Activated naive CD8-positive, alpha-beta T cell treated with anti-CD3 and anti-CD28 coated beads, Interleukin-2, amount 50 U/mL, for 24 hours (primary cell): ENCODE measurements around the gene EVA1A.

Source experiments
- ATAC-seq: fragments of 150-1000 bp; cut with Tn5 transposase; one replicate; pipeline ENCODE4 v1.10.0; 2021
- DNase-seq: peaks from one replicate; pipeline ENCODE4 v3.0.0; 2021
- H3K27ac Mint-ChIP-seq: one replicate; pipeline ENCODE4 v1.8.0; 2021; ENCODE audit warnings: mild to moderate bottlenecking, mixed read lengths
- H3K27me3 Mint-ChIP-seq: one replicate; pipeline ENCODE4 v1.8.0; 2021; ENCODE audit warnings: mixed read lengths
- H3K36me3 Mint-ChIP-seq: one replicate; pipeline ENCODE4 v1.8.0; 2021; ENCODE audit warnings: low read depth, mixed read lengths
- H3K4me1 Mint-ChIP-seq: one replicate; pipeline ENCODE4 v1.8.0; 2021; ENCODE audit warnings: mixed read lengths
- H3K4me3 Mint-ChIP-seq: one replicate; pipeline ENCODE4 v1.8.0; 2021; ENCODE audit warnings: mild to moderate bottlenecking, moderate library complexity, mixed read lengths
- H3K9me3 Mint-ChIP-seq: one replicate; pipeline ENCODE4 v1.8.0; 2021; ENCODE audit warnings: mixed read lengths

Gene EVA1A

GRCh38 chr2:75513616-75514170, 47.0 kb downstream of the EVA1A start:
- Mint-ChIP-seq H3K27me3 (peaks cover 3% of the 10 kb centered on the region), H3K4me1 (no peaks in the 10 kb centered on the region), H3K36me3 (peaks cover 1% of the 10 kb centered on the region), H3K27ac (no peak overlapping the region), H3K4me3 (no peak overlapping the region), H3K9me3 (peaks cover 19% of the 10 kb centered on the region)
- DNase-seq (no peak), ATAC-seq (no peak)

GRCh38 chr2:75512455-75513212, 48.1 kb downstream of the EVA1A start:
- H3K36me3 Mint-ChIP-seq = peaks cover 1% of the 10 kb centered on the region
- no peak for DNase-seq
- peaks cover 21% of the 10 kb centered on the region for H3K9me3 Mint-ChIP-seq
- H3K27me3 Mint-ChIP-seq = peaks cover 3% of the 10 kb centered on the region
- H3K27ac Mint-ChIP-seq = no peak overlapping the region
- no peak for ATAC-seq
- H3K4me3 Mint-ChIP-seq = no peak overlapping the region
- no peaks in the 10 kb centered on the region for H3K4me1 Mint-ChIP-seq

GRCh38 chr2:75506101-75506697, 54.5 kb downstream of the EVA1A start:
- DNase-seq (no peak), ATAC-seq (no peak)
- Mint-ChIP-seq H3K4me3 (no peak overlapping the region), H3K4me1 (no peaks in the 10 kb centered on the region), H3K27me3 (peaks cover 6% of the 10 kb centered on the region), H3K9me3 (peaks cover 5% of the 10 kb centered on the region), H3K36me3 (no peaks in the 10 kb centered on the region), H3K27ac (no peak overlapping the region)

- ATAC-seq = no peak
- Mint-ChIP-seq H3K4me1 (no peaks in the 10 kb centered on the region), H3K27me3 (peaks cover 8% of the 10 kb centered on the region), H3K9me3 (peaks cover 5% of the 10 kb centered on the region), H3K4me3 (no peak overlapping the region), H3K36me3 (no peaks in the 10 kb centered on the region), H3K27ac (no peak overlapping the region)
- DNase-seq = no peak
These were observed 55.7 kb downstream of the EVA1A start for GRCh38 chr2:75505012-75505411.

- Mint-ChIP-seq H3K27ac (no peak overlapping the region), H3K36me3 (no peaks in the 10 kb centered on the region), H3K4me3 (no peak overlapping the region), H3K4me1 (no peaks in the 10 kb centered on the region), H3K9me3 (no peaks in the 10 kb centered on the region), H3K27me3 (peaks cover 7% of the 10 kb centered on the region)
- DNase-seq = no peak
- ATAC-seq = no peak
These were observed 57.6 kb downstream of the EVA1A start for GRCh38 chr2:75503048-75503607.

GRCh38 chr2:75500633-75501032, 60.1 kb downstream of the EVA1A start:
- Mint-ChIP-seq H3K4me1 (no peaks in the 10 kb centered on the region), H3K27ac (no peak overlapping the region)

GRCh38 chr2:75499534-75499933, 61.2 kb downstream of the EVA1A start:
- no peaks in the 10 kb centered on the region for H3K4me1 Mint-ChIP-seq
- no peak overlapping the region for H3K4me3 Mint-ChIP-seq
- H3K36me3 Mint-ChIP-seq = no peaks in the 10 kb centered on the region
- no peaks in the 10 kb centered on the region for H3K9me3 Mint-ChIP-seq
- no peak for ATAC-seq
- DNase-seq = no peak
- H3K27ac Mint-ChIP-seq = no peak overlapping the region
- peaks cover 11% of the 10 kb centered on the region for H3K27me3 Mint-ChIP-seq

More at GRCh38 chr2:75500633-75501032, 60.1 kb downstream of the EVA1A start:
- DNase-seq = no peak
- Mint-ChIP-seq H3K4me3 (no peak overlapping the region), H3K36me3 (no peaks in the 10 kb centered on the region), H3K9me3 (no peaks in the 10 kb centered on the region), H3K27me3 (peaks cover 9% of the 10 kb centered on the region)
- no peak for ATAC-seq

GRCh38 chr2:75498907-75499306, 61.8 kb downstream of the EVA1A start:
- H3K36me3 Mint-ChIP-seq = no peaks in the 10 kb centered on the region
- H3K9me3 Mint-ChIP-seq = no peaks in the 10 kb centered on the region
- no peak for DNase-seq
- ATAC-seq = no peak
- no peaks in the 10 kb centered on the region for H3K4me1 Mint-ChIP-seq
- H3K4me3 Mint-ChIP-seq = no peak overlapping the region
- no peak overlapping the region for H3K27ac Mint-ChIP-seq
- peaks cover 10% of the 10 kb centered on the region for H3K27me3 Mint-ChIP-seq

GRCh38 chr2:75497256-75497655, 63.5 kb downstream of the EVA1A start:
- DNase-seq (no peak), ATAC-seq (no peak)
- no peaks in the 10 kb centered on the region for H3K4me1 Mint-ChIP-seq
- peaks cover 8% of the 10 kb centered on the region for H3K27me3 Mint-ChIP-seq
- H3K9me3 Mint-ChIP-seq = no peaks in the 10 kb centered on the region
- H3K4me3 Mint-ChIP-seq = no peak overlapping the region
- H3K27ac Mint-ChIP-seq = no peak overlapping the region
- H3K36me3 Mint-ChIP-seq = no peaks in the 10 kb centered on the region

- peaks cover 8% of the 10 kb centered on the region for H3K27me3 Mint-ChIP-seq
- ATAC-seq (no peak), DNase-seq (no peak)
- H3K4me1 Mint-ChIP-seq = no peaks in the 10 kb centered on the region
- no peak overlapping the region for H3K27ac Mint-ChIP-seq
- H3K4me3 Mint-ChIP-seq = no peak overlapping the region
- no peaks in the 10 kb centered on the region for H3K9me3 Mint-ChIP-seq
- no peaks in the 10 kb centered on the region for H3K36me3 Mint-ChIP-seq
These were observed 64.9 kb downstream of the EVA1A start for GRCh38 chr2:75495862-75496261.

GRCh38 chr2:75494137-75494769, 66.5 kb downstream of the EVA1A start:
- peaks cover 8% of the 10 kb centered on the region for H3K27me3 Mint-ChIP-seq
- no peak overlapping the region for H3K27ac Mint-ChIP-seq
- ATAC-seq (no peak), DNase-seq (no peak)
- H3K4me1 Mint-ChIP-seq = no peaks in the 10 kb centered on the region
- H3K36me3 Mint-ChIP-seq = no peaks in the 10 kb centered on the region
- H3K9me3 Mint-ChIP-seq = no peaks in the 10 kb centered on the region
- H3K4me3 Mint-ChIP-seq = no peak overlapping the region

- H3K27me3 Mint-ChIP-seq = peaks cover 8% of the 10 kb centered on the region
- ATAC-seq = no peak
- no peaks in the 10 kb centered on the region for H3K36me3 Mint-ChIP-seq
- H3K4me3 Mint-ChIP-seq = no peak overlapping the region
- H3K9me3 Mint-ChIP-seq = no peaks in the 10 kb centered on the region
- no peaks in the 10 kb centered on the region for H3K4me1 Mint-ChIP-seq
- H3K27ac Mint-ChIP-seq = no peak overlapping the region
- DNase-seq = no peak
These were observed 67.5 kb downstream of the EVA1A start for GRCh38 chr2:75493230-75493629.

- DNase-seq (no peak), ATAC-seq (no peak)
These were observed 69.5 kb downstream of the EVA1A start for GRCh38 chr2:75491129-75491753.

GRCh38 chr2:75489721-75490120, 71.0 kb downstream of the EVA1A start:
- Mint-ChIP-seq H3K36me3 (no peaks in the 10 kb centered on the region), H3K27ac (no peak overlapping the region), H3K27me3 (peaks cover 4% of the 10 kb centered on the region), H3K4me1 (no peaks in the 10 kb centered on the region), H3K9me3 (no peaks in the 10 kb centered on the region), H3K4me3 (no peak overlapping the region)
- ATAC-seq (no peak), DNase-seq (no peak)

More at GRCh38 chr2:75491129-75491753, 69.5 kb downstream of the EVA1A start:
- Mint-ChIP-seq H3K27me3 (peaks cover 6% of the 10 kb centered on the region), H3K4me1 (no peaks in the 10 kb centered on the region), H3K4me3 (no peak overlapping the region), H3K27ac (no peak overlapping the region), H3K9me3 (no peaks in the 10 kb centered on the region), H3K36me3 (no peaks in the 10 kb centered on the region)
